Astrocyte (in vitro differentiated cells and primary cell): ENCODE results near the gene SEMA6C. TPM values are rescaled to one million over a fixed set of nuclear protein-coding genes. Genes with fewer than 3 reads are reported as not detected.

Experiments used
- DNase-seq: peaks from one replicate; pipeline ENCODE4 v3.0.0-alpha.2; 2010; ENCODE audit warnings: low read depth
- FAIRE-seq: peaks from 2 replicates; lab custom pipeline; 2011; peaks lifted over from hg19 to GRCh38; lab: Jason Lieb, UNC
- H2AFZ ChIP-seq: 2 replicates; pipeline ENCODE4 v1.6.0; 2012; ENCODE audit warnings: low read depth, low read length, inconsistent platforms
- H3K27ac ChIP-seq: 2 replicates; pipeline ENCODE4 v1.5.1; 2011; ENCODE audit warnings: low read depth, low read length, inconsistent platforms
- H3K27me3 ChIP-seq: 2 replicates; pipeline ENCODE4 v1.6.0; 2011; ENCODE audit warnings: low read length, inconsistent platforms; ENCODE audit not compliant: insufficient read depth
- H3K36me3 ChIP-seq: 2 replicates; pipeline ENCODE4 v1.5.1; 2011; ENCODE audit warnings: low read length, inconsistent platforms; ENCODE audit not compliant: insufficient read depth
- H3K4me1 ChIP-seq: 2 replicates; pipeline ENCODE4 v1.5.1; 2011; ENCODE audit warnings: low read length, inconsistent platforms; ENCODE audit not compliant: insufficient read depth
- H3K4me2 ChIP-seq: 2 replicates; pipeline ENCODE4 v1.6.0; 2012; ENCODE audit warnings: low read length, inconsistent platforms
- H3K4me3 ChIP-seq: 2 replicates; pipeline ENCODE4 v1.5.1; 2011; ENCODE audit warnings: low read depth, mild to moderate bottlenecking, low read length, inconsistent platforms; ENCODE audit not compliant: insufficient read depth
- H3K79me2 ChIP-seq: 2 replicates; pipeline ENCODE4 v1.6.0; 2012; ENCODE audit warnings: mild to moderate bottlenecking, low read length, inconsistent platforms; ENCODE audit not compliant: insufficient read depth
- H3K9ac ChIP-seq: 2 replicates; pipeline ENCODE4 v1.6.0; 2012; ENCODE audit warnings: mild to moderate bottlenecking, low read length, inconsistent platforms
- H3K9me3 ChIP-seq: 2 replicates; pipeline ENCODE4 v1.5.1; 2012; ENCODE audit warnings: low read depth, mild to moderate bottlenecking, low read length, inconsistent platforms; ENCODE audit not compliant: insufficient read depth
- H4K20me1 ChIP-seq: 2 replicates; pipeline ENCODE4 v1.6.0; 2012; ENCODE audit warnings: low read length, inconsistent platforms; ENCODE audit not compliant: insufficient read depth
- H3K27ac Mint-ChIP-seq: one replicate; pipeline ENCODE4 v1.8.0; 2021; ENCODE audit warnings: mild to moderate bottlenecking, mixed read lengths; ENCODE audit not compliant: unreplicated experiment
- H3K27me3 Mint-ChIP-seq: one replicate; pipeline ENCODE4 v1.8.0; 2021; ENCODE audit warnings: low read depth, mixed read lengths; ENCODE audit not compliant: unreplicated experiment
- H3K36me3 Mint-ChIP-seq: one replicate; pipeline ENCODE4 v1.8.0; 2021; ENCODE audit warnings: low read depth, mixed read lengths; ENCODE audit not compliant: unreplicated experiment
- H3K4me1 Mint-ChIP-seq: one replicate; pipeline ENCODE4 v1.8.0; 2021; ENCODE audit warnings: low read depth, mixed read lengths; ENCODE audit not compliant: unreplicated experiment
- H3K4me3 Mint-ChIP-seq: one replicate; pipeline ENCODE4 v1.8.0; 2021; ENCODE audit warnings: mild to moderate bottlenecking, moderate library complexity, mixed read lengths; ENCODE audit not compliant: unreplicated experiment
- H3K9me3 Mint-ChIP-seq: one replicate; pipeline ENCODE4 v1.8.0; 2021; ENCODE audit warnings: mild to moderate bottlenecking, mixed read lengths; ENCODE audit not compliant: unreplicated experiment
- CTCF ChIP-seq: IDR thresholded peaks from 2 replicates; pipeline ENCODE4 v1.5.1; 2011; ENCODE audit warnings: low read depth, mild to moderate bottlenecking, inconsistent platforms, low read length, moderate library complexity; ENCODE audit not compliant: insufficient read depth
- EZH2 ChIP-seq: IDR thresholded peaks from 2 replicates; pipeline ENCODE4 v1.6.1; 2012; ENCODE audit warnings: mild to moderate bottlenecking, low read length, inconsistent platforms; ENCODE audit not compliant: insufficient read depth
- total RNA-seq: library from RNA; stranded (reverse); gene quantifications from 2 replicates; pipeline ENCODE4 v1.2.1, GENCODE V29; 2021

SEMA6C gene
- total RNA-seq, 1 donor from 2014 or later: 7.4 TPM

GRCh38 chr1:151135433-151136385, 10.7 kb downstream of the SEMA6C start:
- Mint-ChIP-seq H3K27me3 (peaks cover 41% of the 10 kb centered on the region), H3K27ac (no peak overlapping the region), H3K4me3 (no peak overlapping the region), H3K9me3 (peaks cover 2% of the 10 kb centered on the region), H3K4me1 (no peaks in the 10 kb centered on the region), H3K36me3 (peaks cover 35% of the 10 kb centered on the region)
- TF ChIP-seq CTCF: no peak
- TF ChIP-seq EZH2: no peak
- Histone ChIP-seq H3K79me2 (no peaks in the 10 kb centered on the region), H3K36me3 (no peaks in the 10 kb centered on the region), H2AFZ (no peak overlapping the region), H3K4me3 (no peak overlapping the region), H3K27ac (no peak overlapping the region), H3K9me3 (no peaks in the 10 kb centered on the region), H4K20me1 (no peaks in the 10 kb centered on the region), H3K4me1 (peaks cover 9% of the 10 kb centered on the region), H3K9ac (no peak overlapping the region), H3K4me2 (no peak overlapping the region), H3K27me3 (peaks cover 2% of the 10 kb centered on the region)
- DNase-seq (no peak), FAIRE-seq (no peak)

DNA sequence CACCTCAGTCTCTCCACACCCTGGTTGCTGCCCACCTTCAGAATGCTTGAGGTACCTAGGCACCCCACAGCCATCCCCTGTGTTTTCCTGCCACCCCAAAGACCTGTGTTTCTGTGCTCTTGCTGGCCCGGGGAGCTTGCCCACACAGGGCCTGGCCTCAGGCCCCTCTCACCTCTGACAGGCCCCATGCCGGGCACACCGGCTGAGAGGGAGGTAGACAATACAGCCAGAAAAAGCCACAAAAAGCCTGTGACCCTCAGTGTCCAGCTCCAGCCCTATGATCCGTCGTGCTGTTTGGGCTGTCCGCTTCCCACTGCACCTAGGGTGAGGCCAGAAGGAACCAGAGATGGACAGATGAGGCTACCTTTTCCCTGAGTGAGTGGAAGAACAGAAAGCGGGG, 11.4 kb downstream of the SEMA6C start:
- Histone ChIP-seq H3K79me2 (no peaks in the 10 kb centered on the region), H3K9ac (no peak overlapping the region), H2AFZ (no peak overlapping the region), H3K36me3 (no peaks in the 10 kb centered on the region), H3K9me3 (no peaks in the 10 kb centered on the region), H3K4me1 (peaks cover 9% of the 10 kb centered on the region), H3K27ac (no peak overlapping the region), H3K4me2 (no peak overlapping the region), H3K4me3 (no peak overlapping the region), H3K27me3 (peaks cover 2% of the 10 kb centered on the region), H4K20me1 (no peaks in the 10 kb centered on the region)
- Mint-ChIP-seq H3K4me1 (no peaks in the 10 kb centered on the region), H3K27me3 (peaks cover 44% of the 10 kb centered on the region), H3K4me3 (no peak overlapping the region), H3K9me3 (peaks cover 2% of the 10 kb centered on the region), H3K36me3 (peaks cover 35% of the 10 kb centered on the region), H3K27ac (no peak overlapping the region)
- TF ChIP-seq EZH2 (no peak), CTCF (no peak)
- no peak for FAIRE-seq
- DNase-seq: no peak

DNA sequence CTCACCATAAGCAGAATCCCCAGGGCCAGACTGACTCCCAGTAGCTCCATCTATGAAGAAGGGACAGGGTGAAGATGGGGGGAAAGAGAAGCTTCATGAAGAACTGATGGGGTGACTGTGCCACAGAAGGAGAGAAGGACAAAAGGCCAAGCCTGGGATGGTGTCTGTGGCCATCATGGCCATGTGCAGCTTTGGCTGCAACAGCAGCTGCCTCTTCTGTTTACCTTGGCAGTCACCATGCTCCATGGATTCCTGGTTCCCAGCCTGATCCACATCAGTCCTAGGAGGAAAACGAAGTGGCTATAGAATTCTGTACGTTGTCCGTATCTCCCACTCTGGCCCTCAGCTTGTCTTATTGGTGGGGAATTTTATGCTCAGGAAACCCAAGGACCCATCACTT, 12.0 kb downstream of the SEMA6C start:
- Histone ChIP-seq H3K4me2 (no peak overlapping the region), H3K4me3 (no peak overlapping the region), H2AFZ (no peak overlapping the region), H3K9me3 (no peaks in the 10 kb centered on the region), H3K27ac (no peak overlapping the region), H3K27me3 (peaks cover 2% of the 10 kb centered on the region), H3K4me1 (peaks cover 9% of the 10 kb centered on the region), H3K79me2 (no peaks in the 10 kb centered on the region), H3K9ac (no peak overlapping the region), H3K36me3 (no peaks in the 10 kb centered on the region), H4K20me1 (no peaks in the 10 kb centered on the region)
- Mint-ChIP-seq H3K4me1 (no peaks in the 10 kb centered on the region), H3K4me3 (no peak overlapping the region), H3K9me3 (peaks cover 2% of the 10 kb centered on the region), H3K27me3 (peaks cover 39% of the 10 kb centered on the region), H3K27ac (no peak overlapping the region), H3K36me3 (peaks cover 32% of the 10 kb centered on the region)
- FAIRE-seq: no peak
- TF ChIP-seq EZH2 (no peak), CTCF (no peak)
- DNase-seq: no peak
